Activated CD4-positive, CD25-positive, alpha-beta regulatory T cell (primary cell): Measurements from ENCODE around the gene THYN1.

Source experiments
- DNase-seq, 4 experiments: peaks; one replicate each; lab custom pipeline; 2025; lab: John Stamatoyannopoulos, UW

The THYN1 gene

DNA sequence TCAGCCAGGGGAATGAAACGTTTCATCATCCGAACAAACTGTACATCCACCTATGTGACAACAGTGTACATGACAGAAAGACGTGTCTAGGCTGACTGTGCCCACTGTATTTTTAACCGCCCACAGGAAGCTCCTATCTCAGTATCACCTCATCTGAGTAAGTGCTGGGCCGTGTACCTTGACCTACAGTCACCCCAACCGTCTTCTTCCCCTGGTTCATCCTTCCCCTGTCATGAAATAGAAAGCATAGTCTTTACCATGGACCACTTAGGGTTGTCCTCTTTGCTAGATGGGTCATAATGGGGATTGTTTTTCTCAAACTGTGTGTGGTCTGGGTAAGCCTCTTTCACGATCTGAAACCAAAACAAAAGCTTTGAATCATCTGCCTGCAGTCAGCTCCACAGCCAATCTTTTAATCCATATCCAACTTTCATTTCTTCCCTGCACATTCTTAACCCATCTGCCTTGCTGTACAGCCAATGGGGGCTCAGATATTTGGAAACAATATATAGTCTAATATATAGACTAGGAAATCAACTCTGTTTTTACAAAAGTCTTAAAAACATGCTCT is 4.2 kb downstream of the THYN1 start:
- no peak for DNase-seq

DNA sequence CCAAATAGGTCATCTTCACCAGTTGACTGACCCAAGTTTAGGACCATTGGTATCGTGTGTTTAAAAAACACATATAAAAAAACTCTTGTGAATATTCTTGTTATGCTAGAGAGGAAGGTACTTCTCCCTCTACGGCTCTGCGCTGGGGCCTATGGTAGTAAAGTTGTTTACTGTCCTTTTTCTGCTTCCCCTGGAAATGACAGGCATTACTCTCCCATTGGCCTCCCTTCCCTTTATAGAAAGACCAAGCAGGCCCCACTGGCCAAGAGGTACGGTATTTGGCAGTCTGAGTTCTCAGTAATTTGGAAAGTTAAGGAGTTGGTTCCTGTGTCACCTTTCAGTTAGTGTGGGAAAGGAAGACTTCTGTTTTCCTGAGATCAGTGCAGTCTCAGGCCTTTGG is 6.5 kb downstream of the THYN1 start:
- no peak for DNase-seq

DNA sequence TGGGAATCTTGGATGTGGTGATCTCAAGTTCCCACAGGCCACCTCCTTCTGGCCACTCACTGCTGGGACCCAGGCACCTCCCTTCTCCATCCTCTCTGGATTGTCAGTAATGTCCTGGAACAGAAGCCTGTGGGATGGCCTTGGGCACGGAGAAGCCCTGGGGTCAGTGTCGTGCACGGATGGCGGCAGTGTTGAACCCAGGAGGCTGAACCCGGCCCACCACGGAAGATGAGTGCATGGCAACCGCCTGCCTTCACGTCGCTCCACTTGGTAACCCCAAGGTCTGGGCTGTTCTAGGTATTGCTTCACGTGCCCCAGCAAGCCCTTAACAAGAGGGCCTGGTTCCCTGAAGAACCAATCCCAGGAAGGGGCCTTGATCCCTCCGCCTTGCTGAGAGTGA is 7.1 kb downstream of the THYN1 start:
- DNase-seq = no peak

DNA sequence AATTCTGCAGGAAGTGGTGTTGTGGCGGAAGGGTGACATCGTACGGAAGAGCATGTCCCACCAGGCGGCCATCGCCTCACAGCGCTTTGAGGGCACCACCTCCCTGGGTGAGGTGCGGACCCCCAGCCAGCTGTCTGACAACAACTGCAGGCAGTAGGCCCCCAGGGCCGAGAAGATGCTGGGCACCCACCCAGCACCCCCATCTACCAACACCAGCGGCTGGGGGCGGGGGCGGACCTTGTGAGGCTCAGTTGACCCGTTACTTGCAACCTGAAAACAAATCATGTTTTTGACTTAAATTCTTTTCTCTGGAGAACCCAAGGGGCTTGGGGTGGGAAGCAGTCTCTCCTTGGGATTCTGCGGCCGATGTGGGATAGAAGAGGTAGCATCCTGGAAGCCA is 7.7 kb downstream of the THYN1 start:
- DNase-seq = no peak

DNA sequence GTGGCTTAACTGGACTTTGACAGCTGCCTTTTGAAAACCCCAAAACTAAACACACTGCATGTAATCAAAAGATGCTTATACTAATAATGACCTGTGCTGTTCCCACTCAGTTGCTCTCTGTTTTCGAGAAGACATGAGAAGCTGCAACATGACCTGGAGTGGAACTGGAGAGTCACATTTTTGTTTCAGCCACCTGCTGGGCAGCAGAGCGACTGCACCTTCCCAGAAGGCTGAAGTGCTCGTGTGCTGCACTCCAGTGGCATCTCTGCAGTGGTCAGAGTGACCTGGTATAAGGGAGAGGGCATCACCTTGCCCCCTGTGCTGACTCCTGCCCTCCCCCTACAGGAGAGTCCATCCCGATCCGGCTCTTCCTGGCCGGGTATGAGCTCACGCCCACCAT is 8.6 kb downstream of the THYN1 start:
- DNase-seq = no peak

DNA sequence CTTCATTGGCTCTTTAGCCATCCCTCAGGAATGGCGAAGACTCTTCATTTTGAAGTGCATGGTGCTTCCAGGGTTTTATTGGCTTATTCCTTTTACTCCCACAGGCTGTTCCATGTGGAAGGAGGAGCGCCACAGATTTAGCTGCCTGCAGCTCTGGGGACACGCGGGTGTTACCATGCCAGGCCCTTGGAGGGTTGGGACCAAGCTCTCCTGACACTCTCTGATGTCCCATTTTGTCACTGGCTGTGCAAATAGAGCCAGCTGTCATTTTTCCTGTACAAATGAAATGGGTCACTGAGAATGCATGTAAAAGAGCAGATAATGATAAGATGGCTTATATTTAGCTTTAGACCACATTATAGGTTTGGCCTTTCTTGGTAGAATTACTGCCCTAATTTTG is 9.2 kb downstream of the THYN1 start:
- DNase-seq = no peak

DNA sequence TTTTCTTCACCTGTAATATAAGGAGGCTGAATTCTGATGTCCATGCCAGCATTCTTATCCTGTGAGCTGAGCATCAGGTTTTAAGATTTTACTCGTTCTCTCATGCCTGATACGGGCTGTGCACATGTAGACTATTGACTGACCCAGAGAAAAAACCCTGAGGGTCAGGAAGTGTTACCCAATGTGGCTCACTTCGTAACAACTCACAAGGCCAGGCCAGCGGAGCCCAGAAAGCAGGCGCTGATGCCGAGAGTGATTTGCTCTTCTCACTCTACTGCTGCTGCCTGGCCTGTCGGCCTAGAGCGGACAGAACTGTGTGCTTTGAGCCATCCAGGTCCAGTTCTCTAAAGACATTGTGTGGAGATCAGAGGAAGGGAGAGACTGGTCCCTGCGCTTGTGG is 10.8 kb downstream of the THYN1 start:
- no peak for DNase-seq

DNA sequence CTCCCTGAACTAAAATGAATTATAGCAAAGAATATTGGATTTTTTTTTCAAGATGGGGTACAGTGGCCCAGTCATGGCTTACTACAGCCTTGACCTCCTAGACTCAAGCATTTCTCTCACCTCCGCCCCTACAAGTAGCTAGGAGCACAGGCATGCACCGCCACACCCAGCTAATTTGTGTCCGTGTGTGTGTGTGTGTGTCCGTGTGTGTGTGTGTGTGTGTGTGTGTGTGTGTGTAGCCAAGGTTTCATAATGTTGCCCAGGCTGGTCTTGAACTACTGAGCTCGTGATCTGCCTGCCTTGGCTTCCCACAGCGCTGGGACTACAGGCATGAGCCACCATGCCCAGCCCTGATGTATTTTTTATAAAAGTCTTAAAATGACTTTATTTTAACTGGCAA is 12.6 kb downstream of the THYN1 start:
- DNase-seq = no peak

DNA sequence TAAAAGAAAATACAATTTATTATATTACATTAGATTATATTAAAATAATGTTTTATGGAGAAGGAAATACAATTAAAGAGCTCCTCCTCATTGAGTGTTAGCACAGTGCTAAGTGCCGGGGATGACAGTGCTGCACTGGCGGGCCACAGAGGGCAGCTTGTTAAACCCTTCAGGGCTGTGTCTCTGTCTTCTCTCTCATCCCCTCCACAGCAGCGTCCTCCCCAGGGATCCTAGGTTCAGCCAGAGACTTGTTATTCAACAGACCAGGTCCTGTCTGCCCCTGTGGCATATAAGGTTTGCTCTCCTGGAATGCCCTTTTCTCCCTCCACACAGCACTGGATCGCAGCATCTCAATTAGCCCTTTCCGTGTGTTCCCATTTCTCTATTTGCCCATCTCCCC is 14.2 kb downstream of the THYN1 start:
- no peak for DNase-seq

DNA sequence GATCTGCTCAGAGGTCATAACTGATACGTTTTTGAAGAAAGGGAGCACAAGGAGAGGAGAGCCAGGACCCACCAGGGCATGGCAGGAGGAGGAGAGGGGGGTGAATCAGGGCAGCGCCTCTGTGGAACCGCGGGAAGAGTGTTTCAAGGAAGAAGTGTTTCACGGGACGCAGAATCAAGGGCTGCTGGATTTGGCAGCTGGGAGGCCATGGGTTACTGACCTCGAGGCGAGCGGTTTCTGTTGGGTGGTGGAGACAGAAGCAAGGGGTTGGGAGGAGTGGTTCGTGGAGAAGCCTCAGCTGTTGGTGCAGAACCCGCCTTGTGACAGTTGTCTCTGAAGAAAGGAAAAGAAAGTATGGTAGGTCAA is 15.6 kb downstream of the THYN1 start:
- no peak for DNase-seq

DNA sequence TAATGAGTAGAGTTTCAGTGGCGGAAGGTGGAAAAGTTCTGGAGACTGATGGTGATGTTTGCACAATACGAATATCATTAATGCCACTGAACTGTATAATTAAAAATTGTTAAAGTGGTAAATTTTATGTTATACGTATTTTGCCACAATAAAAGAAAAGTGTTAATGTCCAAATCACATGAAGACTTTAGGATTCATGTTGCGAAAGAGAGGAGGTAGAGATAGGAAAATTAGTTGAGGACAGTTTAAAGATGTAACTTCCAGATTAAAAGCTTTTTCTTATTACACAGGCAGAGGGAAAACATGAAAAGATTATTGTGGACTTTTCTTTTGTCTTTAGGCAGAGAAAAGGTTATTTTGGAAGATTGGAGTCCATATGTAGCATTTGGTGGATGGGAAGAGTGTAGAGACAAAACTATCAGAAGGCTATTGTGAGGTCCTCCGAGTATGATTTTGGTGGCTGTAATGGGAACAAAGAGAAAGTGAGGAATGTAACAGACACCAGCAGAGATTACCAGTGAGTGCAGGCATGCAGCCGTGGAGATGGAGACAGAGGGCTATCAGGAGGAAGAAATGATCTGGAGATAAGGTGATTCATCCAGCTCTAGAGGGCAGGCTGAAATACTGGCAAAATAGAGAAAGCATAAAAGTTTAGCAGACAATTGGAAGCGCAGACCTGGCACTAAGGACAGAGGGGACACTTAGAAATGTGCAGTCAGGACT is 16.2 kb downstream of the THYN1 start:
- DNase-seq = no peak

DNA sequence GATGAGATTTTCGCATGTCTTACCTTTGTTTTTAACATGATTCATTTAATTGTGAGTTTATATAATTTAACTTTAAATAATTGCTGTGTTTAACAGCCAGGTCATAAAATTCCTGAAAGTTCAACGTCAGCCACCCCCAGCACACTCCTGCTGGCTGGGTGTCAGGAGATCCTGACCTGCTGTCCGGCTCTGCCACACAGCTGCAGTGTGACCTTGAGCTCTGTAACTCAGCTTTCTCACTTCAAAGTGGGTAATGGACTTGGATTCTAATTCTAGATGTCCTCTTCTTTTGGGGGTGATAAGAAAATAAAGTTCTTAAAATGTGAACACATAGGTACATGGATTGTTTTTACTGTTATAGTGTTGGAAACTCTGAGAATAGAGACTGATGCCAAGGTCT is 17.8 kb downstream of the THYN1 start:
- DNase-seq = no peak

DNA sequence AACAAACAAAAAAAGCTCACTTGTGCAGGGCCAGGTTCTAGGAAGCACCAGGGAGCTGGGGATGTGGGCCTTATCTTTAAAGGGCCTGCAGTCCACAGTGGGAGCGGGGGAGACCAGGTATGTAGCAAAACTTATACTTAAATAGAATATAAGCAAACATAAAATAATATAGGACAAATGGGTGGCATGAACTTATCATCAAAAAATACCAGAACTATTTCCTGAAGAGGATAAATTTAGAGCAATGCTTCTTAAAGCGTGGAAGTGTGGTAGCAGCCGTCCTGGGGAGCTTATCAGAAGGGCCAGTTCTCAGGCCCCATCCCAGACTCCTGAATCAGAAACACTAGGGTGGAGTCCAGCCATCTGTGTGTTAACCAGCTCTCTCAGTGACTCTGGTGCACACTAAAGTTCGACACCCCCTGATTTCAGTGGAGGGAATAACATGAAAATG is 19.4 kb downstream of the THYN1 start:
- DNase-seq = no peak

DNA sequence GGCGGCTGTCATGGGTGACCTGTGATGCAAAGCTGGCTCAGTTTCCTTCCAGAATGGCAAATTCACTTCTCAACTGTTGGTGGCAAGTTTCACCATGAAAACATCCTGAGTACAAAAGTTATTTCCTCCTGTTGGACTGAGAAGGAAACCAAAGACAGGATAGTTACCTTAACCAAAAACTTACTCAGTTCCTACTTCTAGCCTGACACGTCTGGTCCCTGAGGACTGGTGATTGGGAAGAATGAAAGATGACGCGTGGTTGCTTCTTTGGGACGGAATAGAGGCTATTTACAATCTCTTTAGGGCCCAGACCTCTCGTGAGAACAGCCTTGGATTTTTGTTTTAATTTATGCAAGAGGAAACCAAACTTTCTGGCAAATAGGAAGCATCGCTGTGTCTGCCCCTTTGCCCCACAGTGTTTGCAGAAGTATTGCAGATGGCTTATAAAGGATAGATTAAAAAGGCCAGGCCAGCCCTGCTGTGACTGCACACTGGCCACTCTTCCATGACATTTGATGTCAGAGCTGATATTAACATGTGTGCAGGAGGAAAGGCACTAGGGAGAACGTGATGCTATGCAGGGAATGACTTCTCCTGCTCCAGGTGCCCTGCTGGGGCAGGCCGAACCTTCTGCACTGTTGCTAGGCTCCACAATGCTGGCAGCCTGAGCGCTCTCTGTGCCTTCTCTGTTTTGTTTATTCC is 21.0 kb downstream of the THYN1 start:
- no peak for DNase-seq

DNA sequence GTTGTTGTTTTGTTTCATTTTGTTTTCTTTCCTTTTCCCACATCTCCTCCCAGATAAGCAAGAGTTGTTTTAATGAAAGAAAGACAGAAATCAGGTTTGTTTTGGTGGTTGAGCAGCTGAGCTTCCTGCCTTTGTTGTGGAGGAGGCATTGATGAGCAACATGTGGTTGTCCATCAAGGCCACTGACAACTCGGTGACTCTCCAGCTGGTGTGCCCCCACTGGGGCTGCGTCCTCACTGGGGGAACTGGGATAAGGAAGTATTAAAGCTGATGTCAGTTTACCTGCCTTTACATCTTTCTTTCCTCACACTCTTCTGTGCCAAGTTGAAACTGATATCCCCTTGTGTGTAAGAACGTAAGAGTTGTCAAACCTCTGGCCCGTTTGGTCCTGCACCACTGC is 22.8 kb downstream of the THYN1 start:
- DNase-seq = no peak

DNA sequence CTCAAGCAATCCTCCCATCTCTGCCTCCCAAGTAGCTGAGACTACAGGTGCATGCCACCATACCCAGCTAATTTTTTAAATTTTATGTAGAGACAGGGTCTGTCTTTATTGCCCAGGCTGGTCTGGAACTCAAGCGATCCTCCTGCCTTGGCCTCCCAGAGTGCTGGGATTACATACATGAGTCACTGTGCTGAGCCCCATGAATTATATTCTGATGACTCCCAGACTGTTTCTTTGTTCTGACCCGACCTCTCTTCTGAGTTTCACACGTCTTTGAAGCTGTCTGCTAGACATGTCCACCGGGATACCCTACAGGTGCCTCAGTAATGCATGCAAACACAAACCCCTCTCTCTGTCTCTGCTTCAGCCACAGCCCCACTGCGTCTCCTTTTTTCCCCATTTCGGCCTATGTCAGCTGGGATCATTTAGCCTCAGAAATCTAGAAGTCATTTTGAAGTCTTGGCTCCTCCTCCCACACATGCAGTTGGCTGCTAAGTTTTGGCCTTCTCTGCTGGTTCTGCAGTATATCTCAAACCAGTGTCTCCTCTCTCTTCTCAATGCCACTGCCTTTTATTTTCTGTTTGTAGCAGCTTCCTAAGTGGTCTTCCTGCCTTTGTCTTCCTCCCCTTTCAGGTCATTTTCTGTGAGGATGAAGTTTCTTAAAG is 23.9 kb downstream of the THYN1 start:
- DNase-seq = no peak

DNA sequence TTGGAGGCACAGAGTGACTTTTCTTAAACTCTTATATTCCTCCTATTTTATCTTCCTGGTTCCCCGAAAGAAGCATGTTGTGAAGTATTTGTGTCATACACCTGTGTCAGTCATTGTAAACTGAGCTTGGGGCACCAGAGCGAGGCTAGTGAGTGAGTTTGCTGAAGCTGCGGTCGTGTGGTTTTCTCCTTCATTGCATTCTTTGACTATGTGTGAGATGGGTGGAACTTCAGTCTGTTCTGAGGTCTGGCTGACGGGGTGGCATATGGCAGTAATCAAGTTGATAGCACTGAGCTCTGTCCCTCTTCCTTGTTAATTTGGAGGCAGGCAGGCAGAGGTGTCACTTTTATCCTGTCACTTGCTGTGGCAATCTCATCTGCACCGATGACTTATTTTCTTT is 24.5 kb downstream of the THYN1 start:
- DNase-seq = no peak

DNA sequence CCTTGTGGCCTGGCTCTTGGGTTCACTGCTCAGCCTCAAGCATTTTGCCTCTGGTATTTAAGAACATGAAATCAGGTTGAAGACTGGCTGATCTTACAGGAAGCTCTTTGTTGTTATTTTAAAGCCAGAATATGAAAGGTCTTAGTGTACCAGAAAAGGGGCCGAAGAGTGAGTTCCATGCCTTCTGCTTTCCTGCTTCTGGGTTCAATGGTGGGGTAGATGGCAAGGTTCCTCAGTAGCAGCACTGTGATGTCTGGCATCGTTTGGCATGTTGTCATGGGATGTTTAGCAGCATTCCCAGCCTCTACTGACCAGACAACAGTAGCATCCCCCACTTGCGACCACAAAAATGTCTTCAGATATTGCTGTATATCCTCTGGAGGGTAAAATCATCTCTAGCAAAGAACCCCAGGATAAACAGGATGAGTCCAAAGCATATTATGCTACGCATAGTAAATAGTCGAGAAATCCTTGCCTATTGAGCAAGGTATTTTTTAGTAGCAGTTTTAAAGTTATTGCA is 26.3 kb downstream of the THYN1 start:
- no peak for DNase-seq

DNA sequence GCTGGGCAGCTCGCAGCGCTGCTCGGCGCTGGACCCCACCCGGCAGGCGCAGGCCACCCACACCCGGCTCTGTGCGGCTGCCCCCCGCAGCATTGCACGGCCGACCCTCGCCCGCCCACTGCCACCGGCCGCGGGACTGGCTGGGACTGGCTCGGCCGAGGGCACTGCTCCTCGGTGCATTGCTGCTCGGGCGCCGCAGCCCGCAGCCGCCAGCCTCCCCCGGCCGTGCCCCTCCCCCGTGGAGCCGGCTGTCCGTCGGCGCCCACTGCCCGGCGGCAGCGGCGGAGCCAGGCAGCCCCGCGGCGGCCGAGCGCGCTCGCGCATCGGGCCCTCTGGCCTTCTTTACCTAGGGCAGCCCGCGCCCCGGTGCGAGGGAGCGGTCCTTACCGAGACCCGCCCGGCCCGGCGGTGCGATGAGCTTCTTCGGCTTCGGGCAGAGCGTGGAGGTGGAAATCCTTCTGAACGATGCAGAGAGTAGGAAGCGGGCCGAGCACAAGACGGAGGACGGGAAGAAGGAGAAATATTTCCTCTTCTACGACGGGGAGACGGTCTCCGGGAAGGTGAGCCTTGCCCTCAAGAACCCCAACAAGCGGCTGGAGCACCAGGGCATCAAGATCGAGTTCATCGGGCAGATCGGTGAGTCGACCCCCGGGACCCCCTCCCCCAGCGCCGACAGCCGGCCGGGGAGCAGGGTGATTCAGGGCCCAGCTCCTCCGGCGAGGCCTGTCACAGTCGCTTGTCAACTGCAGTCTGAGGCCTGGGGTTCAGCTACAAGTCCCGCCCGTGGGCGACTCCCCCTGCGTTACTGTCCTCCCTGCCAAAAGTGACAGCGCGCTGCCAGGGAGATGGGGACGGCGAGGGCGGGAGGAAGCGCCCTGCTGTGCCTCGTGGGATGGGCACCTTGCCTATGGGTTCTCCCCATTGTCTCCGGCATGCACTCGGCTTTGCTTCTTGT is 28.2 kb downstream of the THYN1 start:
- DNase-seq = peak; percentile 18 to 36 (median 22)

DNA sequence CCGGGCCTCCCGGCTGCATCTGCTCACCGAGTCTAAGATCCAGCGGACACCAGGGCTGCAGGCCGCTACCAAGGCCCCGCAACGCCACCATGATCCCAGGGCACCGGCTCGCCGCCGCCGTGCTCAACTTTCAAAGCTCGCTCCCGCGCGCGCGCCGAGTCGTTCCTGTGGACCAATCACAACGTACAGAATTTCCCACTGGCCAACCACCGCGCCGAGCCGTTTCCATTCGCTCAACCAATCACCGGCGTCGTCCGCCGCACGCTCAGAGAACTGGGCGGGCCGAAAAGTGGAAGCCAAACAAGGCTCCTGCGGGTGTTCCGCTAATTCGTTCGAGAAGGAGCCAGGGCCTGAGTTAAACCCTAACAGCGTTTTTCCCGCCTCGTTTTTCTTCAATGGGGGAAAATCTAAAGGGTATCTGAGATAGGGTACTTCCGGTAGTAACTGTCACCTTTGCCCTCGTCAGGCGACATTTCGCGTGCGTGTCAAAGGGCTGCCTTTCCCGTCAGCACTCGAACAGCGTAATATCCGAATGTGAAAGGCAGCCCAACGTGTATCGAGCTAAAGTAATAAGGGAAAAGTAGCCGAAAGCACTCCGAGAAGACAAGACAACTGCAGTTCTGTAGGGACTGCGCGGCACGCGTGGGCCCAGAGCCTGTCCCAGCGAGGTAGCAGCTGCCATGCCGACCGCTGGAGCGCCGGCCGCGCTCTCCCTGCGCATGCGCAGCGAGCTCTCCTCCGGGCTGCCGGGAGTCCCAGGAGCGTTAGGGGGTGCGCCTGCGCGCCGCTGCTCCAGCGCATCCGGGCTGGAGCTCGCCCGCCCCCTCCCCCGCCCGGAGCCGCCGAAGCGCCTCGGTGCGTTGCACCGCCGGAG is 29.1 kb downstream of the THYN1 start, which contains the start of the genes NCAPD3 and VPS26B:
Gene NCAPD3 (minus strand): TSS at position 132 of the 874 bp plus-strand sequence. CDS start 41 bp downstream, at position 91.
Gene VPS26B (plus strand): TSS at position 836 of the 874 bp plus-strand sequence. CDS start 452 bp downstream, outside the sequence.
- peak; percentile 89 to 95 (median 92) for DNase-seq
